ENCODE data around the gene LRRC25. TPM values are rescaled to one million over a fixed set of nuclear protein-coding genes. Genes with fewer than 3 reads are reported as not detected.

LRRC25 gene
- total RNA-seq, 1 donor from 2014 or later: not detected

- Histone ChIP-seq H3K9me3 (ENCODE audit: insufficient read depth, low read depth, low read length) (no peaks in the 10 kb centered on the region), H3K27ac (ENCODE audit: low read depth, low read length) (no peak overlapping the region), H3K36me3 (ENCODE audit: insufficient read depth, low read length) (no peaks in the 10 kb centered on the region), H3K79me2 (ENCODE audit: insufficient read depth, low read length) (no peaks in the 10 kb centered on the region), H4K20me1 (ENCODE audit: insufficient read depth, low read length) (peaks cover 56% of the 10 kb centered on the region), H3K9ac (ENCODE audit: low read length) (no peak overlapping the region), H3K4me2 (ENCODE audit: low read length) (no peak overlapping the region), H3K4me3 (ENCODE audit: insufficient read depth, low read depth, low read length) (no peak overlapping the region), H2AFZ (ENCODE audit: low read depth, low read length) (no peak overlapping the region), H3K27me3 (ENCODE audit: insufficient read depth, low read length) (no peaks in the 10 kb centered on the region), H3K4me1 (ENCODE audit: insufficient read depth, low read length) (peaks cover 30% of the 10 kb centered on the region)
- TF ChIP-seq CTCF (IDR thresholded peaks at IDR 0.05; ENCODE audit: insufficient read depth, low read depth, low read length) (no peak), EZH2 (IDR thresholded peaks at IDR 0.05; ENCODE audit: insufficient read depth, low read length) (no peak)
- DNase-seq (ENCODE audit: low read depth): no peak
- H3K36me3 Mint-ChIP-seq (ENCODE audit: low read depth, unreplicated experiment): peaks cover 11% of the 10 kb centered on the region
- FAIRE-seq: no peak
- H3K27me3 Mint-ChIP-seq (ENCODE audit: low read depth, unreplicated experiment): no peaks in the 10 kb centered on the region
- H3K4me1 Mint-ChIP-seq (ENCODE audit: low read depth, unreplicated experiment): peaks cover 23% of the 10 kb centered on the region
- no peak overlapping the region for H3K27ac Mint-ChIP-seq (ENCODE audit: unreplicated experiment)
- H3K4me3 Mint-ChIP-seq (ENCODE audit: unreplicated experiment): peak overlapping the region; percentile 54
- H3K9me3 Mint-ChIP-seq (ENCODE audit: unreplicated experiment): no peaks in the 10 kb centered on the region
Measured at GRCh38 chr19:18440415-18440877, 43.0 kb upstream of the LRRC25 start.

- DNase-seq (ENCODE audit: low read depth): no peak
- Mint-ChIP-seq H3K4me1 (ENCODE audit: low read depth, unreplicated experiment) (peaks cover 23% of the 10 kb centered on the region), H3K27ac (ENCODE audit: unreplicated experiment) (peak overlapping the region; percentile 84), H3K36me3 (ENCODE audit: low read depth, unreplicated experiment) (peaks cover 11% of the 10 kb centered on the region), H3K4me3 (ENCODE audit: unreplicated experiment) (peak overlapping the region; percentile 70), H3K9me3 (ENCODE audit: unreplicated experiment) (no peaks in the 10 kb centered on the region), H3K27me3 (ENCODE audit: low read depth, unreplicated experiment) (no peaks in the 10 kb centered on the region)
- Histone ChIP-seq H3K9me3 (ENCODE audit: insufficient read depth, low read depth, low read length) (no peaks in the 10 kb centered on the region), H4K20me1 (ENCODE audit: insufficient read depth, low read length) (peaks cover 56% of the 10 kb centered on the region), H3K27ac (ENCODE audit: low read depth, low read length) (no peak overlapping the region), H2AFZ (ENCODE audit: low read depth, low read length) (no peak overlapping the region), H3K4me3 (ENCODE audit: insufficient read depth, low read depth, low read length) (no peak overlapping the region), H3K27me3 (ENCODE audit: insufficient read depth, low read length) (no peaks in the 10 kb centered on the region), H3K36me3 (ENCODE audit: insufficient read depth, low read length) (no peaks in the 10 kb centered on the region), H3K9ac (ENCODE audit: low read length) (no peak overlapping the region), H3K4me2 (ENCODE audit: low read length) (no peak overlapping the region), H3K4me1 (ENCODE audit: insufficient read depth, low read length) (peaks cover 30% of the 10 kb centered on the region), H3K79me2 (ENCODE audit: insufficient read depth, low read length) (peaks cover 2% of the 10 kb centered on the region)
- TF ChIP-seq CTCF (IDR thresholded peaks at IDR 0.05; ENCODE audit: insufficient read depth, low read depth, low read length): no peak
- TF ChIP-seq EZH2 (IDR thresholded peaks at IDR 0.05; ENCODE audit: insufficient read depth, low read length): no peak
- no peak for FAIRE-seq
Measured at GRCh38 chr19:18439910-18440237, 42.5 kb upstream of the LRRC25 start.

- Histone ChIP-seq H2AFZ (ENCODE audit: low read depth, low read length) (no peak overlapping the region), H3K9ac (ENCODE audit: low read length) (no peak overlapping the region), H3K36me3 (ENCODE audit: insufficient read depth, low read length) (no peaks in the 10 kb centered on the region), H3K9me3 (ENCODE audit: insufficient read depth, low read depth, low read length) (no peaks in the 10 kb centered on the region), H3K4me3 (ENCODE audit: insufficient read depth, low read depth, low read length) (no peak overlapping the region), H4K20me1 (ENCODE audit: insufficient read depth, low read length) (peaks cover 56% of the 10 kb centered on the region), H3K27me3 (ENCODE audit: insufficient read depth, low read length) (no peaks in the 10 kb centered on the region), H3K27ac (ENCODE audit: low read depth, low read length) (no peak overlapping the region), H3K79me2 (ENCODE audit: insufficient read depth, low read length) (peaks cover 8% of the 10 kb centered on the region), H3K4me1 (ENCODE audit: insufficient read depth, low read length) (peaks cover 31% of the 10 kb centered on the region), H3K4me2 (ENCODE audit: low read length) (peak overlapping the region; percentile 88)
- no peak for TF ChIP-seq EZH2 (IDR thresholded peaks at IDR 0.05; ENCODE audit: insufficient read depth, low read length)
- no peaks in the 10 kb centered on the region for H3K9me3 Mint-ChIP-seq (ENCODE audit: unreplicated experiment)
- FAIRE-seq (no peak), DNase-seq (ENCODE audit: low read depth) (peak; percentile 40)
- H3K27ac Mint-ChIP-seq (ENCODE audit: unreplicated experiment): peak overlapping the region; percentile 84
- no peaks in the 10 kb centered on the region for H3K27me3 Mint-ChIP-seq (ENCODE audit: low read depth, unreplicated experiment)
- peaks cover 23% of the 10 kb centered on the region for H3K4me1 Mint-ChIP-seq (ENCODE audit: low read depth, unreplicated experiment)
- H3K36me3 Mint-ChIP-seq (ENCODE audit: low read depth, unreplicated experiment): peaks cover 11% of the 10 kb centered on the region
- H3K4me3 Mint-ChIP-seq (ENCODE audit: unreplicated experiment): peak overlapping the region; percentile 70
Measured at GRCh38 chr19:18439025-18439909, 41.8 kb upstream of the LRRC25 start.

Data from astrocyte (in vitro differentiated cells and primary cell).